ENCODE measurements around the gene USP28.
"Not testable (repeated sequence)": the region's sequence is repeated elsewhere in the genome, so short reads cannot be mapped to it uniquely, and the experiment has no call there.

The USP28 gene

DNA sequence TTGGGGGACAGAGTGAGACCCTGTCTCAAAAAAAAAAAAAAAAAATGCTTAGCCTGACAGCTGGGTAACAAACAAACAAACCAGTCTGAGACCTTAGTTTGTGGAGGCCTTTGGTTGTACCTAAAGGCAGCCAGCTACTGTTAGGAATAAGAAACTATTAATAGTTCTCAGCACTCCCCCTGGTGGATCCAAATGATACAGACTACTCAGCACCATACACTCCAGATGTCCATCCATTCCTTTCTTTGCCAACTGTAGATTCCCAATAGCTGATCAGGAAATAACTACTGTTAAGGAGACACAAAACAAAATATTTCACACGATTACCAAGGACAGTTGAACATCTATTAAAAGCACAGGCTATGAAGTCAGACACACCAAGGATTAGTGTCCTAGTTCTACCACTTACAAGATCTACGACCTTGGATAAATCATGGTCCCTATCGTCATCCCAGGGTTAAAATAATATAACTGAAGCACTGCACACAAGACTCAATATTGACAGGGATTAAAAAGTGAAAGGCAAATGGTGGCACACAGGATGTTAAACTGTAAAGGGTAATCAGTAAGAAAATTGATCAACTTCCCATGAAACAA, 78.6 kb downstream of the USP28 start:
- Histone ChIP-seq H3K4me1 (ENCODE audit: insufficient read depth, low read length, poor library complexity, severe bottlenecking) (no peaks in the 10 kb centered on the region), H3K4me3 (ENCODE audit: low read length, poor library complexity, severe bottlenecking) (no peak overlapping the region), H3K9ac (ENCODE audit: low read depth, low read length, poor library complexity, severe bottlenecking) (no peak overlapping the region), H3K4me2 (ENCODE audit: low read depth, low read length, poor library complexity, severe bottlenecking) (no peak overlapping the region), H4K20me1 (ENCODE audit: insufficient read depth, low read length, poor library complexity, severe bottlenecking) (no peaks in the 10 kb centered on the region), H3K27me3 (ENCODE audit: insufficient read depth, low read length, poor library complexity, severe bottlenecking) (no peaks in the 10 kb centered on the region), H3F3A (ENCODE audit: low read depth) (no peaks in the 10 kb centered on the region), H3K79me2 (ENCODE audit: insufficient read depth, low read length) (no peaks in the 10 kb centered on the region), H3K9me3 (ENCODE audit: insufficient read depth, low read depth, low read length) (no peaks in the 10 kb centered on the region), H2AFZ (ENCODE audit: low read length) (no peak overlapping the region), H3K9me2 (replicated peaks; ENCODE audit: low read depth, low read length) (no peaks in the 10 kb centered on the region), H3K36me3 (ENCODE audit: insufficient read depth, low read length) (peaks cover 39% of the 10 kb centered on the region; the same call in 1 of the 2 replicates)
- TF ChIP-seq, protein P1, sequence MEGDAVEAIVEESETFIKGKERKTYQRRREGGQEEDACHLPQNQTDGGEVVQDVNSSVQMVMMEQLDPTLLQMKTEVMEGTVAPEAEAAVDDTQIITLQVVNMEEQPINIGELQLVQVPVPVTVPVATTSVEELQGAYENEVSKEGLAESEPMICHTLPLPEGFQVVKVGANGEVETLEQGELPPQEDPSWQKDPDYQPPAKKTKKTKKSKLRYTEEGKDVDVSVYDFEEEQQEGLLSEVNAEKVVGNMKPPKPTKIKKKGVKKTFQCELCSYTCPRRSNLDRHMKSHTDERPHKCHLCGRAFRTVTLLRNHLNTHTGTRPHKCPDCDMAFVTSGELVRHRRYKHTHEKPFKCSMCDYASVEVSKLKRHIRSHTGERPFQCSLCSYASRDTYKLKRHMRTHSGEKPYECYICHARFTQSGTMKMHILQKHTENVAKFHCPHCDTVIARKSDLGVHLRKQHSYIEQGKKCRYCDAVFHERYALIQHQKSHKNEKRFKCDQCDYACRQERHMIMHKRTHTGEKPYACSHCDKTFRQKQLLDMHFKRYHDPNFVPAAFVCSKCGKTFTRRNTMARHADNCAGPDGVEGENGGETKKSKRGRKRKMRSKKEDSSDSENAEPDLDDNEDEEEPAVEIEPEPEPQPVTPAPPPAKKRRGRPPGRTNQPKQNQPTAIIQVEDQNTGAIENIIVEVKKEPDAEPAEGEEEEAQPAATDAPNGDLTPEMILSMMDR (conservative IDR thresholded peaks at IDR 0.05; ENCODE audit: low read length): peak; percentile 74
- no peak for TF ChIP-seq EZH2phosphoT487 (IDR thresholded peaks at IDR 0.05; ENCODE audit: borderline replicate concordance)

GRCh38 chr11:113789675-113790320, 85.6 kb downstream of the USP28 start:
- no peaks in the 10 kb centered on the region for H3K4me1 ChIP-seq (ENCODE audit: insufficient read depth, low read length, poor library complexity, severe bottlenecking)
- H3K79me2 ChIP-seq (ENCODE audit: insufficient read depth, low read length): no peaks in the 10 kb centered on the region
- no peaks in the 10 kb centered on the region for H3K27me3 ChIP-seq (ENCODE audit: insufficient read depth, low read length, poor library complexity, severe bottlenecking)
- TF ChIP-seq EZH2phosphoT487 (IDR thresholded peaks at IDR 0.05; ENCODE audit: borderline replicate concordance): no peak
- TF ChIP-seq, protein P1 (conservative IDR thresholded peaks at IDR 0.05; ENCODE audit: low read length): no peak
- no peaks in the 10 kb centered on the region for H3F3A ChIP-seq (ENCODE audit: low read depth)
- no peaks in the 10 kb centered on the region for H3K9me2 ChIP-seq (replicated peaks; ENCODE audit: low read depth, low read length)
- no peaks in the 10 kb centered on the region for H4K20me1 ChIP-seq (ENCODE audit: insufficient read depth, low read length, poor library complexity, severe bottlenecking)
- no peaks in the 10 kb centered on the region for H3K9me3 ChIP-seq (ENCODE audit: insufficient read depth, low read depth, low read length)
- H3K9ac ChIP-seq (ENCODE audit: low read depth, low read length, poor library complexity, severe bottlenecking): no peak overlapping the region
- no peak overlapping the region for H3K4me3 ChIP-seq (ENCODE audit: low read length, poor library complexity, severe bottlenecking)
- H3K36me3 ChIP-seq (ENCODE audit: insufficient read depth, low read length): no peaks in the 10 kb centered on the region
- H2AFZ ChIP-seq (ENCODE audit: low read length): no peak overlapping the region
- H3K4me2 ChIP-seq (ENCODE audit: low read depth, low read length, poor library complexity, severe bottlenecking): no peak overlapping the region

GRCh38 chr11:113789016-113789415, 86.4 kb downstream of the USP28 start:
- H3K36me3 ChIP-seq (ENCODE audit: insufficient read depth, low read length); H3K4me2 ChIP-seq (ENCODE audit: low read depth, low read length, poor library complexity, severe bottlenecking); H3K9me3 ChIP-seq (ENCODE audit: insufficient read depth, low read depth, low read length); H3K4me1 ChIP-seq (ENCODE audit: insufficient read depth, low read length, poor library complexity, severe bottlenecking); H3K9me2 ChIP-seq (replicated peaks; ENCODE audit: low read depth, low read length); H3K4me3 ChIP-seq (ENCODE audit: low read length, poor library complexity, severe bottlenecking); H3K27me3 ChIP-seq (ENCODE audit: insufficient read depth, low read length, poor library complexity, severe bottlenecking); H2AFZ ChIP-seq (ENCODE audit: low read length); H3K79me2 ChIP-seq (ENCODE audit: insufficient read depth, low read length); H4K20me1 ChIP-seq (ENCODE audit: insufficient read depth, low read length, poor library complexity, severe bottlenecking); H3K9ac ChIP-seq (ENCODE audit: low read depth, low read length, poor library complexity, severe bottlenecking); H3F3A ChIP-seq (ENCODE audit: low read depth): not testable (repeated sequence)

DNA sequence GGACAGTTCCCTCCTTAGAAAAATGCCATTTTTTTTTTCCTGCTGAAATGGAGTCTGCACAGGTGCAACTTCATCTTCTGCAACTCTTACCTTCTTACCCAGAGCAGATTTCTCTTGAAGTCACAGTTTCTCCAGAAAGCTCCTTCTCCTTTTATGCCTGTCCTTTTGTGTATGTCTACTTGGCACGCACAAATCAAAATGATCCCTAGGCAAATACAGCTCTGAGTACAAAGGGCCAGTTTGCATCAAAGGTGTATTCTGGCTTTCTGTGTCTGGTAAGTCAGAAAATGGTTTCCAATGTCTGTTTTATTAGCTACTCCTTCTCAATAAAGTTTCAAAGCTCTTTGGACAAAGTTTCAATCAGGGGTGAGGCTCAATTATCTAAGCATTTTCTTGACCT, 93.2 kb downstream of the USP28 start:
- H3K4me2 ChIP-seq (ENCODE audit: low read depth, low read length, poor library complexity, severe bottlenecking): no peak overlapping the region
- H3K4me1 ChIP-seq (ENCODE audit: insufficient read depth, low read length, poor library complexity, severe bottlenecking): no peaks in the 10 kb centered on the region
- no peak overlapping the region for H2AFZ ChIP-seq (ENCODE audit: low read length)
- H3K9me3 ChIP-seq (ENCODE audit: insufficient read depth, low read depth, low read length): no peaks in the 10 kb centered on the region
- no peaks in the 10 kb centered on the region for H3K27me3 ChIP-seq (ENCODE audit: insufficient read depth, low read length, poor library complexity, severe bottlenecking)
- H3K4me3 ChIP-seq (ENCODE audit: low read length, poor library complexity, severe bottlenecking): no peak overlapping the region
- H3F3A ChIP-seq (ENCODE audit: low read depth): no peaks in the 10 kb centered on the region
- no peak for TF ChIP-seq EZH2phosphoT487 (IDR thresholded peaks at IDR 0.05; ENCODE audit: borderline replicate concordance)
- H3K36me3 ChIP-seq (ENCODE audit: insufficient read depth, low read length): no peaks in the 10 kb centered on the region
- no peaks in the 10 kb centered on the region for H3K79me2 ChIP-seq (ENCODE audit: insufficient read depth, low read length)
- no peaks in the 10 kb centered on the region for H3K9me2 ChIP-seq (replicated peaks; ENCODE audit: low read depth, low read length)
- no peak overlapping the region for H3K9ac ChIP-seq (ENCODE audit: low read depth, low read length, poor library complexity, severe bottlenecking)
- H4K20me1 ChIP-seq (ENCODE audit: insufficient read depth, low read length, poor library complexity, severe bottlenecking): no peaks in the 10 kb centered on the region

All from Loucy (cell line).